GM19025 (cell line): Measurements from ENCODE around the gene FAM107B.

Experiments
- ATAC-seq: cut with Tn5 transposase; IDR thresholded peaks from one replicate; pipeline ENCODE4 v1.9.1; 2021; ENCODE audit warnings: mild to moderate bottlenecking, low read depth, moderate library complexity; ENCODE audit not compliant: unreplicated experiment

FAM107B gene

GRCh38 chr10:14564268-14564744, 210.4 kb downstream of the FAM107B start:
- no peak for ATAC-seq

- ATAC-seq = no peak
Measured at GRCh38 chr10:14563359-14563940, 211.2 kb downstream of the FAM107B start.

DNA sequence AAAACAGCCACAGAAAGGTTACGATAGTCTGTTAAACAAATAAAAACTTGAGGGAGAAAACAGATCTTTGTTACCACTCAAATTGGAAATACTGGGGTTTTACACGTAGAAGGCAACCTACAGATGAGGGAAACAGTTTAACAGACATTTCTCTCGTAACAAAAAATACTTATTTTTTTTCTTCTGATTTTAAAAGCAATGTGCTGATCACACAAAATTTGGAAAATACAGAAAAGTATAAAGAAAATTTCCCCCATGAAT, 211.7 kb downstream of the FAM107B start:
- no peak for ATAC-seq

DNA sequence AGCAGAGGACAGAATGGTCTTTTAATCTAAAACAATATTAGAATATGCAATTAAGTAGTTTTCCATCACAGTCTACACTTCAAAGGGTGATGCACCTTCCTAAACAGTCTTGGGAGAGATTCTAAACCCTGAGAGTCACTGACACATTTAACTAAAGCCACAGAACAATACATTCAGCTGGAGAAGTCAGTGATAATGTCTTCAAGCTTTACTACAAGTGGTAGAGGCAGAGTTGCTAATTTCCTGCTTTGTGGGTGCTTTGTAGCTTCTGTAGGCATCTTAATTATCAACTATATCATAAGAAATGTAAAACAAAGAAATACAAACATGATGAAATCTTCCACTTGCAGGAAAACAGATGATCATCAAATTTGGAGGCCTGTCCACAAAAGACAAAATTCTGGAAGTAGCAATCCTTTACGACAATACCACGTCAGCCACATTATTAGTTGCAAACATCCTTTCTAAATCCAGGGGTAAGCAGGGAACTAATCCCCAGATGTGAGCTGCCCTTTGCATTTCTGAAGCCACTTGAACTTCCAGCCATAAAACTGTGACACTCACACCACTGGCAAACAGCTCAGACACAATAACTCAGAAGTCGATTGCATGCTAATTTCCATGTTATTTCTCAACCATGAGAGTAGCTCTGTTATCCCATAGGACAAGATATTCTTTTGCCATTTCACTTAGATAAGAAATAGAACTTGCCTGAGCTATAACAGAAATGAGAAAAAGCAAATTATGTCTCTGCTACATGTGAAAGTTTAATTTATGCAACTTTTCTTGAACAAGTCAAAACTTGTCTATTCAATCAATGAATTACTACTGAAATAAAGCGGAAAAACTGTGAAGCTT, 212.2 kb downstream of the FAM107B start:
- ATAC-seq = no peak

- no peak for ATAC-seq
Measured at GRCh38 chr10:14560791-14561765, 213.6 kb downstream of the FAM107B start.

DNA sequence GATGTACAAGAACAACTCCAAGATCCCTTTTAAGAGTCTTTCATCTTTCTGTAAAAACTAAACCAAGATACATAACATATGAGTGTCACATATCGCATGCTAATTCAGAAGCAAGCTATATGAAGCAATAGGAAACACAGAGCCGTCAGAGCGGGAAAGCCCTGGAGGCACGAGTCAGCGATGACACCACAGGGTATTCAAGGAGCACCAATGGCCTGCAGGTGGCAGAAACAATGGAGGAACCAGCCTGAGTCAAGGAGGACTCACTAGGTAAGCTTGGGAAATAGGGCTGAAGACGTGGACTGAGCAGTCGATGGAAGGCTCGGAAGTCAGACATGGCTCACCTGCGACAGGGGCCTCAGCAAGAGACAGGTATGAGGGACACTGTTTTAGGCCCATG, 214.4 kb downstream of the FAM107B start:
- ATAC-seq = no peak

GRCh38 chr10:14558025-14558424, 216.7 kb downstream of the FAM107B start:
- no peak for ATAC-seq

GRCh38 chr10:14557567-14557966, 217.1 kb downstream of the FAM107B start:
- ATAC-seq = no peak

DNA sequence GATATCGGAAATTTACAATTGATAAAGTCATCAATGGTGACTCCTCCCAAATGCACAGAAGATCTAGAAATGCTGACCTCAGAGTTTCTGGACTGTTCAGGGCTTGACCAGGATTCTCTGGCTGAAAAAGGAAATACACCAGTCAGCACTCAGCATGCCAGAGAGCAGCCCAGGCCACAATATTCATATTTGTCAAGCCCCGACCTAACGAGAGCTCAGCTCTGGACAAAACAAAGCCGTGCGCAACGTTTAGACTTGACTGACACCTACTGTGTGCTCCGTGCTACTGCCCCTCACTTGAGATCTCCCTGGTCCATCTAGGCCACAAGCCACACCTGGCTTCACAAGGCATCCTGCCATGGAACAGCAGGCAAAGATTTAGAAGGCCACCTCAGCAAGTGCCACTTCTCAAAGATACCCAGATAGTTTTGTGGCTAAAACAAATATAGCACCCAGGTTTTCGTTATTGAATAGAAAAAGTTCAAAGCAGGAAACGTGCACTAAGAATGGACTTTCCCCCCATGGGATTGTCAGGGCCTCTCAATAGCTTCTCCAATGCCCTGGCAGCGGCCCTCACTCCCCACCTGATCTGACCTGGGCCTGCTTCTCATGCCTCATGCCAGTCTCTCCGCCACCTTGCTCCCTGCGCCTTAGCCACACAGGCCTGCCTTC, 218.3 kb downstream of the FAM107B start:
- ATAC-seq = no peak

DNA sequence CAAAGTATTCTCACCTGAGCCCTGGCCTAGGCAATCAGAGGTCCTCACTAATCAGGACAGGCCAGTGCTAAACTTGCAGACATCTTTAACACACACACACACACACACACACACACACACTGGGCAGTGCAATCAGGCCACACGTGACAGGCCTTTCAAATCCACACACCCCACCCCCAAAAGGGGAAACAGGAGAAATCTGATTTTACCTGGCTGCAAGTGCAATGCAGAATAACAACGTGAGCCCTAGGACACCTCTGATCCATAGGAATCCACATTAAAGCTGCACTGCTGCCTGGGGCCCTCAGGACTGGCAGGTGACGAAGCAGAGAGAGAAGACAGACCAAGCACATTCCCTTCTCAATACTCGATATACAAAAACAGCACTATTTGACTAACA, 218.9 kb downstream of the FAM107B start:
- no peak for ATAC-seq

- ATAC-seq = no peak
Measured at GRCh38 chr10:14554491-14555205, 220.0 kb downstream of the FAM107B start.

DNA sequence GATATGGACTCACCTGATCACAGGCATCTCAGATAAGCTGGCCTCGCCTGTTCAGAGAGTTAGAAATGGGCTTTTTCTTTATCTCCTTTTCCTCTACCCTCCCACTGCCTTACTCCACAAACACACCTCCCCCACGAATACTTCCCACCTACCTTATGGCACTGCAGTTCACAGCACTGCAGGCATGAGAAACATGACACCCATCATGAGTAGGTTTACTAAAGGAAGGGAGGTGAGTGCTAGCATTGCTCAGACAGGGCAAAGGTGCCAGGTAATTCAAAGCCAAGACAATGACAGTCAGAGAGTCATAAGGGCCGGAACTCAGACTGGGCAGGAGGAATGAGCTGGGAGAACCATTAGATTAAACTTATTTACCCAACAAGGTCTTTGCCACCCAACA, 220.6 kb downstream of the FAM107B start:
- no peak for ATAC-seq

DNA sequence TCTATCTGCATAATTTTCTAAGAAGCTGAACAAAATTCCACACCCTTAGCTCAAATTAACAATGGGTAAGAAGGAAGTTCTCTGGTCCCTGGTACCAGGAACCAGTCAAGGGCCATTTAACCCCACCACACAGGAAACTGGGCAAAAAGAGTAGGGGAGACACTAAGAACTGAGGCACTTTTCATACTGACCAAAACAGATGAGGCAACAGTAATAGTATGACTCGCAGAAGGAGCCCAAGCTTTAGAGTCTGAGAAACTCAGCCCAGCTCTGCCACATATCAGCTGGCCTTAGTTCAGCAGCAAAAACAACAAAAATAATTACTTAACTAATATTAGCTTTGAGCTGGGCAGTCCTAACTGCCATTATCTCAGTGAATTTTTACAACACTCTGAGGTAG, 221.2 kb downstream of the FAM107B start:
- no peak for ATAC-seq

DNA sequence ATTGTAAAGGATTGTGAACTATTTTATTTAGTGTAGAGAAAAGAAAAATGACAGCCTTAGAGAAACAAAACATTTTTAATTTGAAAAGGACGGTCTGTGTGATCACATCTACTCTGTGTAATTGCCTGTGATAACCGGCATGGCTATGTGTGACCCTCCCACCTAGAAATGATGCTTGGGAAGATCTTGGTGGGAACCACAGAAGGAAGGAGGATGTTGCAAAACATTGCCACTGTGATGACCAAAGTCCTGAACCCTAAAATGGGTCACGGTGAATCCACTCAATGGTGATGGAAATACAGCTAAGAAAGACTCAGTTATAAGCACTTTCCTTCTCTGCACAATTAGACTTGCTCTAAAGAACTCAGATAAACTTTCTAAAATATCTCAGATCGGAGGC, 222.7 kb downstream of the FAM107B start:
- ATAC-seq = no peak

GRCh38 chr10:14550471-14550981, 224.2 kb downstream of the FAM107B start:
- ATAC-seq = no peak

DNA sequence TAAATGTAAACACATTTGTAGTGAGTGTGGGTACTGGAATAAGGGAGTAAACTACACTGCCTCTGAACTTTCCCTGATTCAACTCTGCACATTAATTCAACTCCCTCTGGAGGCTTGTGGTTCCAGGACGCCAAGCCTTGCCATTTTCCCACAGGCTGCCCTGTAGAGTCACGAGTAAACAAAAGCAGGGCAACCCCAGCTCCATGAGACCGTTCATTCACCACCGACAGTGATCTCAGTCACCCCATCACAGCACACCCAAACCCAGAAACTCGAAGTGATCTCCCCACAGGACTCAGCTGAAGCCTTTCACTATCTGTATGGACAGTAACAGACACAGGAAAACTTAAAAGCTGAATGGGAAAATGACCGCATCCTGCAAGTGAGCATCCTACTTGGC, 225.2 kb downstream of the FAM107B start:
- no peak for ATAC-seq

DNA sequence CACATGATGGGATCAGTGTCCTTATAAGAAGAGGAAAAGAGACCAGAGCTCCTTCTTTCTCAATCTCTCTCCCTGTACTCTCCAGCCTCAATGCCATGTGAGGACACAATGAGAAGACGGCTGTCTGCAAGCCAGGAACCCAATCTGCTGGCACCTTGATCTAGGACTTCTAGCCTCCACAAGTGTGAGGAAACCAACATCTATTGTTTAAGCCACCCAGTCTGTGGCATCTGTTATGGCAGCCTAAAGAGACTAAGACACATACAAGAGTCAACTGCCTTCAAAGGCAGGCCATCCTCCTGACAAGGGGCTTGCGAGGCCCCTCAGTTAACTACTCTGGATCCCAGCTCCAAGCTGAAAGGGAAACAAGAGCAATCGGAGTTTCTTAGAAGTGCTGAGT, 225.7 kb downstream of the FAM107B start:
- no peak for ATAC-seq

DNA sequence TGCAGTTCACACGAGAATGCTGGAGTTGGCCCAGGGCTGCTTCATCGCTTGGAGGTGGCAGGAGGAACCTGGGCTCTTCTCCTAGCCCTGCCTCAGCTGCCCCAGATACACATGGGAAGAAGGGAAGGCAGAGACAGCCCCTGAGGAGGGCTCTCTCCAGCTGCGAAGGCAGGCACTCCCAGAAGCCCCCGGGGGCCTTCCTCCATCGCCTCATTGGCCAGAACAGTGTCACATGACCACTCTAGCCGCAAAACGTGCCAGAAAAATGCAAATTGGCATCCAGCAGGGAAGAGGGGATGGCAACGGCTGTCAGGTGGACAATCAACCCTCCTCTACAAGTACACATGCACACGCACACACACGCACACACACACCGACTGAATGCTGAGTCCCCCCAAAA, 226.2 kb downstream of the FAM107B start:
- ATAC-seq = no peak

DNA sequence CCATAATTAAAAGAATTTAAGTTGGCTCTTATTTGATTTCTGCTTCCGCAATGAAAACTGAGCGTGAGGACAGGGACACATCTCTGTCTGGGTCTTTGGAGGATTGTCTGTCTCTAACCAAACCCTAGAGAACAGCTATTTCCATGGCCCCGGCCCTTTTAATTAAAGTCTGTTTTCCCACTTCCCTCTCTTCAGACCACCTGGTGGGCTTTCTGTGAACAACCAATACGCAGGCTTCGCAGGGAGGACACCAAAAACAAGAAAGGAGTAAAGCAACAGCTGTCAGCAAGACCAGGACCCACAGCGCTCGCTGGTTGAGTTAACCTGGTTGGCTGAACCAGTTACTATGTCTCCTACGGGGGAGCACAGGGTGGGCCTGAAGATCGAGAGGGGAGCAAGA, 226.9 kb downstream of the FAM107B start:
- ATAC-seq = no peak

GRCh38 chr10:14545827-14546226, 228.9 kb downstream of the FAM107B start:
- ATAC-seq = no peak
